K562 (cell line): ENCODE data around the gene MYO1A. TPM values are rescaled to one million over a fixed set of nuclear protein-coding genes. Genes with fewer than 3 reads are reported as not detected.

Experiments used
- CBX2 ChIP-seq: fragments of 200-600 bp; sonication (generic); IDR thresholded peaks from one replicate; pipeline ENCODE4 v1.6.1; 2012; ENCODE audit warnings: mild to moderate bottlenecking, low read length, inconsistent platforms; ENCODE audit not compliant: insufficient read depth, poor library complexity, severe bottlenecking
- EP300 ChIP-seq: IDR thresholded peaks from 2 replicates; pipeline ENCODE4 v1.6.1; 2012; ENCODE audit warnings: low read length, improper control_type of control experiment
- GATAD2A ChIP-seq: fragments of 450-650 bp; IDR thresholded peaks from 2 replicates; pipeline ENCODE4 v1.6.1; 2017
- ILF3 ChIP-seq: fragments of 450-650 bp; IDR thresholded peaks from 2 replicates; pipeline ENCODE4 v1.6.1; 2018; ENCODE audit warnings: antibody characterized with exemption, mild to moderate bottlenecking, moderate library complexity, borderline replicate concordance
- LCOR ChIP-seq: sonication (generic); formaldehyde crosslinking; IDR thresholded peaks from 2 replicates; pipeline ENCODE4 v1.8.0; 2022; ENCODE audit warnings: mild to moderate bottlenecking, missing genetic modification reagents
- MNT ChIP-seq, 2 experiments: fragments of 450-650 bp; conservative IDR thresholded peaks; 2 replicates each; pipeline ENCODE4 v1.6.1; 2017; ENCODE audit warnings: mild to moderate bottlenecking in 2 of 2, moderate library complexity in 2 of 2
- MTA2 ChIP-seq: fragments of 450-650 bp; IDR thresholded peaks from 2 replicates; pipeline ENCODE4 v1.6.1; 2016; ENCODE audit warnings: low read depth
- NFIC ChIP-seq: fragments of 450-650 bp; IDR thresholded peaks from 2 replicates; pipeline ENCODE4 v1.6.1; 2017; ENCODE audit warnings: mild to moderate bottlenecking, inconsistent platforms
- POLR2G ChIP-seq: fragments of 200-400 bp; formaldehyde crosslinking; IDR thresholded peaks from 2 replicates; pipeline ENCODE4 v1.6.1; 2017; ENCODE audit warnings: low read depth, mild to moderate bottlenecking, antibody characterized with exemption, low read length, moderate library complexity
- POU5F1 ChIP-seq: fragments of 150-350 bp; IDR thresholded peaks from 2 replicates; pipeline ENCODE4 v1.6.1; 2014; ENCODE audit warnings: borderline replicate concordance, low read length, low read depth, mild to moderate bottlenecking; ENCODE audit not compliant: partially characterized antibody
- PTTG1 ChIP-seq: fragments of 450-650 bp; IDR thresholded peaks from 2 replicates; pipeline ENCODE4 v1.6.1; 2016; ENCODE audit warnings: low read depth, mild to moderate bottlenecking, missing genetic modification characterization, missing compliant biosample characterization
- SPI1 ChIP-seq: IDR thresholded peaks from 2 replicates; pipeline ENCODE4 v1.6.1; 2011; ENCODE audit warnings: low read depth, low read length, control low read depth, borderline replicate concordance
- TAF7 ChIP-seq: fragments of 450-650 bp; IDR thresholded peaks from 2 replicates; pipeline ENCODE4 v1.6.1; 2016; ENCODE audit warnings: missing genetic modification characterization, missing compliant biosample characterization
- TSHZ1 ChIP-seq: fragments of 250-450 bp; sonication (Bioruptor Pico); IDR thresholded peaks from 2 replicates; pipeline ENCODE4 v1.4.0; 2020; ENCODE audit warnings: mild to moderate bottlenecking, moderate library complexity
- ZNF197 ChIP-seq: fragments of 200-800 bp; sonication (Bioruptor generic); IDR thresholded peaks from 2 replicates; pipeline ENCODE4 v1.6.1; 2016; ENCODE audit warnings: low read depth, missing genetic modification characterization, missing compliant biosample characterization
- ZNF695 ChIP-seq: fragments of 450-650 bp; formaldehyde crosslinking; IDR thresholded peaks from 2 replicates; pipeline ENCODE4 v1.4.0; 2020; ENCODE audit warnings: mild to moderate bottlenecking, moderate library complexity
- polyA plus RNA-seq, 8 experiments: library from polyadenylated mRNA; depleted of rRNA in 4 of 8; stranded (reverse) in 5 of 8; unstranded in 3 of 8; fragments of >200 nt; fragmentation: Nextera tagmentation in 2 of 8; fragmentation: Illumina TruSeq in 1 of 8; extraction: Ambion mirVana in 2 of 8; extraction: Trizol in 1 of 8; gene quantifications; 2 replicates each; pipeline versions ENCODE4 v1.2.1 to v1.2.3, GENCODE V29; 2011 to 2014; ENCODE audit warnings: inconsistent platforms in 1 of 8, missing spikeins in 1 of 8
- total RNA-seq, 7 experiments: library from RNA; depleted of rRNA in 6 of 7; stranded (reverse); fragments of >200 nt in 6 of 7; fragmentation: Illumina TruSeq in 2 of 7; extraction: Trizol in 2 of 7; gene quantifications; 2 replicates each; pipeline versions ENCODE4 v1.2.1 to v1.2.3, GENCODE V29; 2011 to 2021; ENCODE audit warnings: low replicate concordance in 1 of 7
- TF ChIP-seq, protein P1 (sequence below): sonication (generic); formaldehyde crosslinking; IDR thresholded peaks from 2 replicates; pipeline ENCODE4 v1.8.1; 2023; ENCODE audit warnings: mild to moderate bottlenecking, missing genetic modification reagents
- TF ChIP-seq, protein P2 (sequence below): sonication (generic); formaldehyde crosslinking; IDR thresholded peaks from 2 replicates; pipeline ENCODE4 v1.8.0; 2022; ENCODE audit warnings: missing genetic modification reagents, mild to moderate bottlenecking, borderline replicate concordance
- TF ChIP-seq, protein P3 (sequence below): fragments of 250-450 bp; sonication (Bioruptor Pico); IDR thresholded peaks from 2 replicates; pipeline ENCODE4 v1.9.0; 2021; ENCODE audit warnings: mild to moderate bottlenecking, inconsistent platforms

Gene MYO1A
- total and polyA plus RNA-seq, 9 of the 15 experiments (the other 6 are each of a cell fraction or from before 2014, with no cell fraction given) = 0.03 to 0.29 (median 0.14) TPM; not detected in 2

GRCh38 chr12:56988207-56988739 is 61.7 kb downstream of the MYO1A start (continued):
- TF ChIP-seq, protein P1, sequence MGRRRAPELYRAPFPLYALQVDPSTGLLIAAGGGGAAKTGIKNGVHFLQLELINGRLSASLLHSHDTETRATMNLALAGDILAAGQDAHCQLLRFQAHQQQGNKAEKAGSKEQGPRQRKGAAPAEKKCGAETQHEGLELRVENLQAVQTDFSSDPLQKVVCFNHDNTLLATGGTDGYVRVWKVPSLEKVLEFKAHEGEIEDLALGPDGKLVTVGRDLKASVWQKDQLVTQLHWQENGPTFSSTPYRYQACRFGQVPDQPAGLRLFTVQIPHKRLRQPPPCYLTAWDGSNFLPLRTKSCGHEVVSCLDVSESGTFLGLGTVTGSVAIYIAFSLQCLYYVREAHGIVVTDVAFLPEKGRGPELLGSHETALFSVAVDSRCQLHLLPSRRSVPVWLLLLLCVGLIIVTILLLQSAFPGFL (CRISPR knock-in tag) = no peak
- TF ChIP-seq TAF7 (no peak), MNT (conservative IDR thresholded peaks at IDR 0.05) (peak; percentile 72 to 90), MTA2 (peak; percentile 98), GATAD2A (peak; percentile 97), PTTG1 (tag) (no peak), TSHZ1 (CRISPR knock-in tag) (no peak), EP300 (peak; percentile 99), NFIC (peak; percentile 95), CBX2 (no peak), ILF3 (no peak), SPI1 (peak; percentile 38; the same call in 1 of the 2 replicates), POU5F1 (peak; percentile 50), ZNF197 (CRISPR knock-in tag) (peak; percentile 79), ZNF695 (no peak), LCOR (peak; percentile 86), POLR2G (no peak)
- TF ChIP-seq, protein P2, sequence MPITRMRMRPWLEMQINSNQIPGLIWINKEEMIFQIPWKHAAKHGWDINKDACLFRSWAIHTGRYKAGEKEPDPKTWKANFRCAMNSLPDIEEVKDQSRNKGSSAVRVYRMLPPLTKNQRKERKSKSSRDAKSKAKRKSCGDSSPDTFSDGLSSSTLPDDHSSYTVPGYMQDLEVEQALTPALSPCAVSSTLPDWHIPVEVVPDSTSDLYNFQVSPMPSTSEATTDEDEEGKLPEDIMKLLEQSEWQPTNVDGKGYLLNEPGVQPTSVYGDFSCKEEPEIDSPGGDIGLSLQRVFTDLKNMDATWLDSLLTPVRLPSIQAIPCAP = no peak
- TF ChIP-seq, protein P3, sequence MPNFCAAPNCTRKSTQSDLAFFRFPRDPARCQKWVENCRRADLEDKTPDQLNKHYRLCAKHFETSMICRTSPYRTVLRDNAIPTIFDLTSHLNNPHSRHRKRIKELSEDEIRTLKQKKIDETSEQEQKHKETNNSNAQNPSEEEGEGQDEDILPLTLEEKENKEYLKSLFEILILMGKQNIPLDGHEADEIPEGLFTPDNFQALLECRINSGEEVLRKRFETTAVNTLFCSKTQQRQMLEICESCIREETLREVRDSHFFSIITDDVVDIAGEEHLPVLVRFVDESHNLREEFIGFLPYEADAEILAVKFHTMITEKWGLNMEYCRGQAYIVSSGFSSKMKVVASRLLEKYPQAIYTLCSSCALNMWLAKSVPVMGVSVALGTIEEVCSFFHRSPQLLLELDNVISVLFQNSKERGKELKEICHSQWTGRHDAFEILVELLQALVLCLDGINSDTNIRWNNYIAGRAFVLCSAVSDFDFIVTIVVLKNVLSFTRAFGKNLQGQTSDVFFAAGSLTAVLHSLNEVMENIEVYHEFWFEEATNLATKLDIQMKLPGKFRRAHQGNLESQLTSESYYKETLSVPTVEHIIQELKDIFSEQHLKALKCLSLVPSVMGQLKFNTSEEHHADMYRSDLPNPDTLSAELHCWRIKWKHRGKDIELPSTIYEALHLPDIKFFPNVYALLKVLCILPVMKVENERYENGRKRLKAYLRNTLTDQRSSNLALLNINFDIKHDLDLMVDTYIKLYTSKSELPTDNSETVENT = no peak
